ENCODE results near the gene IFIH1. TPM values are rescaled to one million over a fixed set of nuclear protein-coding genes. Genes with fewer than 3 reads are reported as not detected.

The IFIH1 gene
- polyA plus RNA-seq, 1 of the 3 experiments (the other 2 are of a cell fraction) = 1.0 TPM

- H4K20me1 ChIP-seq (ENCODE audit: insufficient read depth) = no peaks in the 10 kb centered on the region
- CTCF ChIA-PET = interaction anchor here (0.7 kb wide), 1 partner anchor 23 kb away, joined by 3 read pairs; no protein-coding TSS in a partner anchor
- peaks cover 4 to 19% of the 10 kb centered on the region in 2 experiments for H3K36me3 ChIP-seq (replicated peaks in 1 of 2; ENCODE audit: control insufficient read depth in 1 of 2, insufficient read depth in 2 of 2, low read length in 1 of 2)
- WGBS (ENCODE audit: low lambda C conversion rate) = 55% methylated on average over 1 of the region's 1 CpG
- DNase-seq = no peak
- peaks cover 23% of the 10 kb centered on the region for H3F3A ChIP-seq (replicated peaks; ENCODE audit: insufficient read depth)
- peak overlapping the region; percentile 92 to 99 for H3K27ac ChIP-seq (ENCODE audit: low read depth in 2 of 2, low read length in 1 of 2)
- peak overlapping the region; percentile 74 for H3K4me2 ChIP-seq
- H3K9ac ChIP-seq = peak overlapping the region; percentile 89
- H3K9me2 ChIP-seq = no peaks in the 10 kb centered on the region
- POLR2A ChIA-PET = no interaction called here
- H2AFZ ChIP-seq (ENCODE audit: low read depth) = no peak overlapping the region; the same call in 1 of the 2 replicates
- peak overlapping the region; percentile 53 to 75; a peak in 2 of 4 replicates for H3K4me3 ChIP-seq (ENCODE audit: low read depth in 2 of 2, low read length in 1 of 2)
- TF ChIP-seq EP300 (IDR thresholded peaks at IDR 0.05; ENCODE audit: borderline replicate concordance in 1 of 2, low read depth in 1 of 2, low read length in 1 of 2) = 0 out of 4 replicates have a peak, but pooled peaks of 1 of the 2 experiments have one; percentile 0
- no peak for TF ChIP-seq PBX3 (IDR thresholded peaks at IDR 0.05)
- TF ChIP-seq USF1 (IDR thresholded peaks at IDR 0.05; ENCODE audit: borderline replicate concordance, low read depth) = no peak
- TF ChIP-seq SMC3 (IDR thresholded peaks at IDR 0.05; ENCODE audit: low read depth, low read length) = no peak
- no peak for TF ChIP-seq SIN3A (IDR thresholded peaks at IDR 0.05; ENCODE audit: borderline replicate concordance, low read depth, low read length)
- no peak for TF ChIP-seq JUND (IDR thresholded peaks at IDR 0.05)
- TF ChIP-seq FOSL2 (IDR thresholded peaks at IDR 0.05; ENCODE audit: borderline replicate concordance, low read depth) = no peak
- peaks cover 0 to 17% of the 10 kb centered on the region in 2 experiments; a peak in 2 of 4 replicates for H3K4me1 ChIP-seq (ENCODE audit: control insufficient read depth in 1 of 2, insufficient read depth in 2 of 2, low read depth in 1 of 2, low read length in 1 of 2)
- peaks cover 45% of the 10 kb centered on the region for H3K79me2 ChIP-seq (ENCODE audit: insufficient read depth)
- H3K9me3 ChIP-seq = no peaks in the 10 kb centered on the region
- no peaks in the 10 kb centered on the region for H3K27me3 ChIP-seq (ENCODE audit: insufficient read depth)
Observed at GRCh38 chr2:162243715-162244114, 74.8 kb downstream of the IFIH1 start.

GRCh38 chr2:162243294-162243693 is 75.2 kb downstream of the IFIH1 start, which contains the start of gene FAP:
Gene FAP (minus strand): TSS chr2:162243445. CDS start chr2:162243327, 118 bp downstream.
- Histone ChIP-seq H4K20me1 (ENCODE audit: insufficient read depth) (no peaks in the 10 kb centered on the region), H3K36me3 (replicated peaks in 1 of 2; ENCODE audit: control insufficient read depth in 1 of 2, insufficient read depth in 2 of 2, low read length in 1 of 2) (peaks cover 4 to 24% of the 10 kb centered on the region in 2 experiments), H3K4me3 (ENCODE audit: low read depth in 2 of 2, low read length in 1 of 2) (peak within 1 kb of the TSS; percentile 53 to 75), H3K9me2 (no peaks in the 10 kb centered on the region), H3F3A (replicated peaks; ENCODE audit: insufficient read depth) (peaks cover 23% of the 10 kb centered on the region), H3K9ac (peak within 1 kb of the TSS; percentile 89), H3K79me2 (ENCODE audit: insufficient read depth) (peaks cover 48% of the 10 kb centered on the region), H3K9me3 (no peaks in the 10 kb centered on the region), H3K4me1 (ENCODE audit: control insufficient read depth in 1 of 2, insufficient read depth in 2 of 2, low read depth in 1 of 2, low read length in 1 of 2) (peaks cover 0 to 17% of the 10 kb centered on the region in 2 experiments; a peak in 2 of 4 replicates), H3K4me2 (peak within 1 kb of the TSS; percentile 74), H3K27me3 (ENCODE audit: insufficient read depth) (no peaks in the 10 kb centered on the region), H2AFZ (ENCODE audit: low read depth) (peak within 1 kb of the TSS; percentile 50; the same call in 1 of the 2 replicates), H3K27ac (ENCODE audit: low read depth in 2 of 2, low read length in 1 of 2) (peak within 1 kb of the TSS; percentile 92 to 99)
- 10% methylated on average over 6 of the region's 6 CpGs for WGBS (ENCODE audit: low lambda C conversion rate)
- no peak for DNase-seq
- ChIA-PET POLR2A (no interaction called here), CTCF (interaction anchor here (0.7 to 1.3 kb wide), 2 partner anchors 23 to 58 kb away, joined by 3 to 4 read pairs; no protein-coding TSS in a partner anchor)
- TF ChIP-seq MEF2A (IDR thresholded peaks at IDR 0.05; ENCODE audit: borderline replicate concordance, low read depth) = peak; percentile 69; the same call in 1 of the 2 replicates
- TF ChIP-seq RCOR1 (IDR thresholded peaks at IDR 0.05; ENCODE audit: low read length) = no peak
- TF ChIP-seq SMC3 (IDR thresholded peaks at IDR 0.05; ENCODE audit: low read depth, low read length) = no peak
- TF ChIP-seq ELF1 (IDR thresholded peaks at IDR 0.05) = no peak
- TF ChIP-seq NFIC (IDR thresholded peaks at IDR 0.05; ENCODE audit: borderline replicate concordance) = peak; percentile 94
- TF ChIP-seq MAX (IDR thresholded peaks at IDR 0.05; ENCODE audit: low read depth) = no peak
- TF ChIP-seq RXRA (IDR thresholded peaks at IDR 0.05; ENCODE audit: borderline replicate concordance, low read depth) = peak; percentile 98
- TF ChIP-seq POLR2AphosphoS5 (IDR thresholded peaks at IDR 0.05; ENCODE audit: low read depth, low read length) = peak; percentile 74; the same call in 1 of the 2 replicates
- no peak for TF ChIP-seq CTCF (IDR thresholded peaks at IDR 0.05)
- TF ChIP-seq FOXM1 (IDR thresholded peaks at IDR 0.05; ENCODE audit: low read depth) = peak; percentile 62; the same call in 1 of the 2 replicates
- peak; percentile 87 for TF ChIP-seq PBX3 (IDR thresholded peaks at IDR 0.05)
- TF ChIP-seq ZBTB33 (IDR thresholded peaks at IDR 0.05; ENCODE audit: borderline replicate concordance, low read depth) = no peak
- TF ChIP-seq FOSL2 (IDR thresholded peaks at IDR 0.05; ENCODE audit: borderline replicate concordance, low read depth) = peak; percentile 84
- TF ChIP-seq RFX5 (IDR thresholded peaks at IDR 0.05; ENCODE audit: low read length) = no peak
- no peak for TF ChIP-seq GATA2 (CRISPR knock-in tag; IDR thresholded peaks at IDR 0.05)
- no peak for TF ChIP-seq MXI1 (IDR thresholded peaks at IDR 0.05; ENCODE audit: low read depth, low read length)
- TF ChIP-seq JUND (IDR thresholded peaks at IDR 0.05) = peak; percentile 76
- TF ChIP-seq RAD21 (IDR thresholded peaks at IDR 0.05; ENCODE audit: low read length) = no peak

Data from SK-N-SH (cell line).